Neural cell (in vitro differentiated cells): Measurements from ENCODE around the gene EFEMP2.

Source experiments
- EZH2 ChIP-seq: fragments of 200-600, 300-800 bp; shearing (Covaris generic), sonication (generic); IDR thresholded peaks from 2 replicates; pipeline ENCODE4 v1.6.1; 2014; ENCODE audit warnings: antibody characterized with exemption, low read length, borderline replicate concordance, mild to moderate bottlenecking; ENCODE audit not compliant: insufficient read depth, poor library complexity, severe bottlenecking
- RAD21 ChIP-seq: fragments of 450-650 bp; conservative IDR thresholded peaks from 2 replicates; pipeline ENCODE4 v1.6.1; 2014; ENCODE audit warnings: antibody characterized with exemption, mild to moderate bottlenecking, moderate library complexity
- TAF1 ChIP-seq: IDR thresholded peaks from 2 replicates; pipeline ENCODE4 v1.6.1; 2012; ENCODE audit warnings: low read depth
- TF ChIP-seq, protein P1 (sequence below): fragments of 450-650 bp; IDR thresholded peaks from 2 replicates; pipeline ENCODE4 v1.5.1; 2014; ENCODE audit warnings: antibody characterized with exemption, mild to moderate bottlenecking, moderate library complexity; ENCODE audit not compliant: poor library complexity, severe bottlenecking
- TF ChIP-seq, protein P2 (sequence below): IDR thresholded peaks from 2 replicates; pipeline ENCODE4 v1.6.1; 2012; ENCODE audit warnings: borderline replicate concordance

DNA sequence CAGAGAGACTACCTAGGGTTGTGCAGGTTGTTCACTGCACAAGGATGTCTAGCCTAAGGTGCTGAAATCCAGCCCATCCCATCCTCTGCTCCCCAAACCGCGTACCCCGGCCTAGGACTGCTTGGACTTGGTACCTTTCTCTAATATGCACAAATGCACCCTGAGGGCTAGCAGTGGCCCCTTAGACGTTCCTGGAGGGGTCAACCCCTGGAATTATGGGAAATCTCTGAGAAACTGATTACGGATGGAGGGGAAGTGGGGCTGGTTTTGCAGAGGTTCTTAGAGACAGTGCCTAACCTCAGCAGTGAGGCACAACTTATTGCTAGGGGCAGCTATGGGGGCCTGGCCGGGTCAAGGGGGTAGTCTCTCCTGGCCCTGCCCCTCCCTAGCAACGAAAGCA lies 43.8 kb upstream of the EFEMP2 start:
- TF ChIP-seq, protein P1, sequence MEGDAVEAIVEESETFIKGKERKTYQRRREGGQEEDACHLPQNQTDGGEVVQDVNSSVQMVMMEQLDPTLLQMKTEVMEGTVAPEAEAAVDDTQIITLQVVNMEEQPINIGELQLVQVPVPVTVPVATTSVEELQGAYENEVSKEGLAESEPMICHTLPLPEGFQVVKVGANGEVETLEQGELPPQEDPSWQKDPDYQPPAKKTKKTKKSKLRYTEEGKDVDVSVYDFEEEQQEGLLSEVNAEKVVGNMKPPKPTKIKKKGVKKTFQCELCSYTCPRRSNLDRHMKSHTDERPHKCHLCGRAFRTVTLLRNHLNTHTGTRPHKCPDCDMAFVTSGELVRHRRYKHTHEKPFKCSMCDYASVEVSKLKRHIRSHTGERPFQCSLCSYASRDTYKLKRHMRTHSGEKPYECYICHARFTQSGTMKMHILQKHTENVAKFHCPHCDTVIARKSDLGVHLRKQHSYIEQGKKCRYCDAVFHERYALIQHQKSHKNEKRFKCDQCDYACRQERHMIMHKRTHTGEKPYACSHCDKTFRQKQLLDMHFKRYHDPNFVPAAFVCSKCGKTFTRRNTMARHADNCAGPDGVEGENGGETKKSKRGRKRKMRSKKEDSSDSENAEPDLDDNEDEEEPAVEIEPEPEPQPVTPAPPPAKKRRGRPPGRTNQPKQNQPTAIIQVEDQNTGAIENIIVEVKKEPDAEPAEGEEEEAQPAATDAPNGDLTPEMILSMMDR: no peak
- TF ChIP-seq TAF1: no peak
- TF ChIP-seq, protein P2, sequence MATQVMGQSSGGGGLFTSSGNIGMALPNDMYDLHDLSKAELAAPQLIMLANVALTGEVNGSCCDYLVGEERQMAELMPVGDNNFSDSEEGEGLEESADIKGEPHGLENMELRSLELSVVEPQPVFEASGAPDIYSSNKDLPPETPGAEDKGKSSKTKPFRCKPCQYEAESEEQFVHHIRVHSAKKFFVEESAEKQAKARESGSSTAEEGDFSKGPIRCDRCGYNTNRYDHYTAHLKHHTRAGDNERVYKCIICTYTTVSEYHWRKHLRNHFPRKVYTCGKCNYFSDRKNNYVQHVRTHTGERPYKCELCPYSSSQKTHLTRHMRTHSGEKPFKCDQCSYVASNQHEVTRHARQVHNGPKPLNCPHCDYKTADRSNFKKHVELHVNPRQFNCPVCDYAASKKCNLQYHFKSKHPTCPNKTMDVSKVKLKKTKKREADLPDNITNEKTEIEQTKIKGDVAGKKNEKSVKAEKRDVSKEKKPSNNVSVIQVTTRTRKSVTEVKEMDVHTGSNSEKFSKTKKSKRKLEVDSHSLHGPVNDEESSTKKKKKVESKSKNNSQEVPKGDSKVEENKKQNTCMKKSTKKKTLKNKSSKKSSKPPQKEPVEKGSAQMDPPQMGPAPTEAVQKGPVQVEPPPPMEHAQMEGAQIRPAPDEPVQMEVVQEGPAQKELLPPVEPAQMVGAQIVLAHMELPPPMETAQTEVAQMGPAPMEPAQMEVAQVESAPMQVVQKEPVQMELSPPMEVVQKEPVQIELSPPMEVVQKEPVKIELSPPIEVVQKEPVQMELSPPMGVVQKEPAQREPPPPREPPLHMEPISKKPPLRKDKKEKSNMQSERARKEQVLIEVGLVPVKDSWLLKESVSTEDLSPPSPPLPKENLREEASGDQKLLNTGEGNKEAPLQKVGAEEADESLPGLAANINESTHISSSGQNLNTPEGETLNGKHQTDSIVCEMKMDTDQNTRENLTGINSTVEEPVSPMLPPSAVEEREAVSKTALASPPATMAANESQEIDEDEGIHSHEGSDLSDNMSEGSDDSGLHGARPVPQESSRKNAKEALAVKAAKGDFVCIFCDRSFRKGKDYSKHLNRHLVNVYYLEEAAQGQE: no peak
- no peak for TF ChIP-seq RAD21
- no peak for TF ChIP-seq EZH2
